Esophagus muscularis mucosa (tissue), 3 donors: ENCODE measurements around the gene TMEM154.

Experiments
- CTCF ChIP-seq, 3 experiments: fragments of 200-600 bp in 2 of 3; fragments of 450-650 bp in 1 of 3; sonication (generic) in 2 of 3; IDR thresholded peaks; one replicate each; pipeline ENCODE4 v1.5.1; 2017 to 2019; ENCODE audit warnings: antibody characterized with exemption in 3 of 3, mild to moderate bottlenecking in 2 of 3, moderate library complexity in 1 of 3
- POLR2A ChIP-seq: fragments of 450-650 bp; IDR thresholded peaks from one replicate; pipeline ENCODE4 v1.6.1; 2017; ENCODE audit warnings: antibody characterized with exemption, moderate library complexity, mild to moderate bottlenecking, low read depth
- POLR2AphosphoS5 ChIP-seq, 2 donors: sonication (generic); formaldehyde crosslinking; IDR thresholded peaks; one replicate each; pipeline ENCODE4 v1.6.1; 2017; ENCODE audit warnings: antibody characterized with exemption in 2 of 2

DNA sequence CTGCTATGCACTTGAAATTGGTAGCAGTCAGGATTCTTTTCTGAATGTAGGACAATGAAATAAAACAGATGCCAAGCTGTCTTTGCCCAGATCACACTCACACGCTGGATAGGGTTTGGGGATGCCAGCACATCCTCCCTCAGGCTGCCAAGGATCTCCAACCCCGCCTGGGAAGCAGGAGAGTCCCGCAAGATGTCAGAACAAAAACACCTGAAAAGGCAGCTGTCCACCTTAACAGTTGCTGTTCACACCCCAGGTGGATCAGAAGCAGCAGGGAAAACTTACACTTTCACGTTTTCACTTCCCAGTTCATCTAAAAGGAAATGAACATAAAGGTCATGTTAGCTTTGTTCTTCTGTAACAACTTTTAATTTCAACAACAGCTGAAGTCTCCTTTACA, 35.7 kb downstream of the TMEM154 start:
- TF ChIP-seq CTCF (IDR thresholded peaks at IDR 0.05) = no peak
- no peak for TF ChIP-seq POLR2AphosphoS5 (IDR thresholded peaks at IDR 0.05)
- no peak for TF ChIP-seq POLR2A
